Smooth muscle cell (in vitro differentiated cells): ENCODE results near the gene FKBP15. TPM values are rescaled to one million over a fixed set of nuclear protein-coding genes. Genes with fewer than 3 reads are reported as not detected.
A peak's percentile ranks its signal among the peaks of the same experiment; 100 is the strongest.

Experiments used
- DNase-seq: peaks from one replicate; lab custom pipeline; 2025; ENCODE audit not compliant: unreplicated experiment; lab: John Stamatoyannopoulos, UW
- H2AFZ ChIP-seq: fragments of 200-600 bp; sonication (generic); 2 replicates; pipeline ENCODE4 v1.6.0; 2016; ENCODE audit warnings: antibody characterized with exemption, low read depth, mild to moderate bottlenecking
- H3F3A ChIP-seq: fragments of 200-600 bp; sonication (generic); 2 replicates; pipeline ENCODE4 v1.6.0; 2017; ENCODE audit warnings: antibody characterized with exemption, low read depth
- H3K27ac ChIP-seq: fragments of 200-600 bp; sonication (generic); 2 replicates; pipeline ENCODE4 v1.5.1; 2016; ENCODE audit warnings: low read depth, mild to moderate bottlenecking
- H3K27me3 ChIP-seq: fragments of 200-600 bp; sonication (generic); 2 replicates; pipeline ENCODE4 v1.6.1; 2016; ENCODE audit warnings: low read depth, mild to moderate bottlenecking
- H3K36me3 ChIP-seq: fragments of 200-600 bp; sonication (generic); 2 replicates; pipeline ENCODE4 v1.5.1; 2016; ENCODE audit warnings: low read depth
- H3K4me1 ChIP-seq: fragments of 200-600 bp; sonication (generic); 2 replicates; pipeline ENCODE4 v1.5.1; 2016; ENCODE audit warnings: low read depth
- H3K4me2 ChIP-seq: fragments of 200-600 bp; sonication (generic); 2 replicates; pipeline ENCODE4 v1.6.0; 2016; ENCODE audit warnings: mild to moderate bottlenecking
- H3K4me3 ChIP-seq: fragments of 200-600 bp; sonication (generic); 2 replicates; pipeline ENCODE4 v1.5.1; 2016; ENCODE audit warnings: mild to moderate bottlenecking
- H3K79me2 ChIP-seq: fragments of 200-600 bp; sonication (generic); 2 replicates; pipeline ENCODE4 v1.6.0; 2016; ENCODE audit warnings: low read depth, mild to moderate bottlenecking
- H3K9ac ChIP-seq: fragments of 200-600 bp; sonication (generic); 2 replicates; pipeline ENCODE4 v1.6.0; 2016; ENCODE audit warnings: low read depth
- H3K9me3 ChIP-seq: fragments of 200-600 bp; sonication (generic); replicated peaks from 2 replicates; pipeline ENCODE4 v1.5.1; 2016; ENCODE audit warnings: low read depth
- H4K20me1 ChIP-seq: fragments of 200-600 bp; sonication (generic); 2 replicates; pipeline ENCODE4 v1.6.0; 2016; ENCODE audit warnings: low read depth
- WGBS: methylation state at CpG from one replicate; pipeline ENCODE4 v1.1.7; 2016; ENCODE audit warnings: low lambda C conversion rate; 5-methylcytosine and 5-hydroxymethylcytosine counted together
- polyA plus RNA-seq: library from polyadenylated mRNA; unstranded; fragments of >200 nt; fragmentation: Nextera tagmentation; extraction: Ambion mirVana; gene quantifications from 2 replicates; pipeline ENCODE4 v1.2.1, GENCODE V29; 2016
- total RNA-seq: library from RNA; depleted of rRNA; stranded (reverse); fragments of >200 nt; gene quantifications from 2 replicates; pipeline ENCODE4 v1.2.3, GENCODE V29; 2014
- TF ChIP-seq, protein P1 (sequence below): fragments of 200-600 bp; sonication (generic); IDR thresholded peaks from 2 replicates; pipeline ENCODE4 v1.5.1; 2017; ENCODE audit warnings: borderline replicate concordance, mild to moderate bottlenecking, antibody characterized with exemption; ENCODE audit not compliant: insufficient read depth, poor library complexity, severe bottlenecking

FKBP15 gene
- total and polyA plus RNA-seq, 2 experiments from 2014 or later, result 13.0 to 27.9 TPM

DNA sequence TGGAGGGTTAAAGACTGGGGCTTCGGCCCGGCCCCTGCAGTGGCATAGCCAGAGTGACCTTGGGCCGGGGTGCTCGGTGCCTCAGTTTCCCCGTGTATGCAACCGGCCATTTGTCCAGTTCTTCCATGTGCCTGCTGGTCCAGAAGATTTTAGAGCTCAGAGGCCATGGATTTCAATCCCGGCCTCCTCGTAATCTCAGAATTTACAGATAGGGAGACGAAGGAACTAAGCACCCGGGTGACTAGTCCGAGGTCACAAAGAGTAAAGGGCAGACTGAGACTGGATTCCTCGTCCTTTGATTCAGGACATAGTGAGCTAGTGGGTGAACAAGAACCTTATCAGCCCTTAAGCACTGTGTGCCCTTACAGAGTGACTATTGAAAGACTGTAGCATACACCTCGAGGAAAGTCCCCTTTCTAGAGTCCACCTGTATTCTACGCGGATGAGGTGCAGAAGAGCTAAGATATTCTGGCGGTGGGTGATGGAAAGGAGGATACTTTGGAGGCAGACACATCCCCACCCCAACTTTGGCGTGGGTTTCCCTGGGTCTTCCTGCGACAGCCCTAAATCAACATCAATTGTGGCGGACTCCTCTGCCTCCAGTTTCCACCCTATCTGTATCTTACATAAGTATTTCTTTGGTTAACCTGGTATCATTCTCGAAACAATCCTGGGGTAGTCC lies 864 bp upstream of the FKBP15 start:
- WGBS, result 10% methylated on average over 20 of the region's 20 CpGs
- Histone ChIP-seq H3K4me2 (peak overlapping the region; percentile 92), H3K36me3 (no peaks in the 10 kb centered on the region), H3K4me3 (peak overlapping the region; percentile 82), H3K4me1 (peaks cover 22% of the 10 kb centered on the region), H3K79me2 (peaks cover 86% of the 10 kb centered on the region), H3K27me3 (no peaks in the 10 kb centered on the region), H3K9me3 (no peaks in the 10 kb centered on the region), H3F3A (peaks cover 7% of the 10 kb centered on the region), H4K20me1 (peaks cover 63% of the 10 kb centered on the region), H3K9ac (peak overlapping the region; percentile 86), H2AFZ (peak overlapping the region; percentile 67), H3K27ac (peak overlapping the region; percentile 83)
- no peak for DNase-seq
- TF ChIP-seq, protein P1, sequence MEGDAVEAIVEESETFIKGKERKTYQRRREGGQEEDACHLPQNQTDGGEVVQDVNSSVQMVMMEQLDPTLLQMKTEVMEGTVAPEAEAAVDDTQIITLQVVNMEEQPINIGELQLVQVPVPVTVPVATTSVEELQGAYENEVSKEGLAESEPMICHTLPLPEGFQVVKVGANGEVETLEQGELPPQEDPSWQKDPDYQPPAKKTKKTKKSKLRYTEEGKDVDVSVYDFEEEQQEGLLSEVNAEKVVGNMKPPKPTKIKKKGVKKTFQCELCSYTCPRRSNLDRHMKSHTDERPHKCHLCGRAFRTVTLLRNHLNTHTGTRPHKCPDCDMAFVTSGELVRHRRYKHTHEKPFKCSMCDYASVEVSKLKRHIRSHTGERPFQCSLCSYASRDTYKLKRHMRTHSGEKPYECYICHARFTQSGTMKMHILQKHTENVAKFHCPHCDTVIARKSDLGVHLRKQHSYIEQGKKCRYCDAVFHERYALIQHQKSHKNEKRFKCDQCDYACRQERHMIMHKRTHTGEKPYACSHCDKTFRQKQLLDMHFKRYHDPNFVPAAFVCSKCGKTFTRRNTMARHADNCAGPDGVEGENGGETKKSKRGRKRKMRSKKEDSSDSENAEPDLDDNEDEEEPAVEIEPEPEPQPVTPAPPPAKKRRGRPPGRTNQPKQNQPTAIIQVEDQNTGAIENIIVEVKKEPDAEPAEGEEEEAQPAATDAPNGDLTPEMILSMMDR, result no peak

DNA sequence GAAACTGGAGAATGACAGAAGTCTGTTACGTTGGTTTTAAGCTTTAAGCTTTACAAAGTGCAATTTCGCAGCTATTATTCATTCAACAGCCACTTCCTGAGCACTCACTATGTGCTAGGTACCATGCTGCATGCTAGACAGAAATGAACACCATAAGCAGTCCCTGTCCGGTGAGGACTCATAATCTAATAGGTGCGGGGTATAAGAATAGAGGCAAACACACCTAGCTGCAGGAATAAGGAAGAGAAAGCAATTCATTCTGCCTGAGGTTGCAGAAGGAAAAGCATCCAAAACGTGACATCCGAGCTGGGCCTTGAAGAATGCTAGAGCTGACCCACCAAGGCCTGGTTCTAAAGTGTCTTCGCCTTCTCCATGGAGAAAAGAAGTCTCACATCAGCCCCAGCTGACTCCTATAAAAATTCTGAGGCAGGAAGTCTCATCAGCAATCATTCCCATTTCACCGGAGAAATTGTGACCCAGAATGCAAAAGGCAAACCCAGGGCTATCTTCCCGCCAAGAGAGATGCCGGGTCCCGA lies 542 bp downstream of the FKBP15 start:
- Histone ChIP-seq H3K4me1 (peaks cover 22% of the 10 kb centered on the region), H3K4me2 (peak overlapping the region; percentile 96), H3K27me3 (no peaks in the 10 kb centered on the region), H3K9me3 (no peaks in the 10 kb centered on the region), H3K79me2 (peaks cover 83% of the 10 kb centered on the region), H3K36me3 (no peaks in the 10 kb centered on the region), H4K20me1 (peaks cover 62% of the 10 kb centered on the region), H3K4me3 (peak overlapping the region; percentile 82), H2AFZ (peak overlapping the region; percentile 61), H3K27ac (peak overlapping the region; percentile 63), H3F3A (peaks cover 7% of the 10 kb centered on the region), H3K9ac (peak overlapping the region; percentile 87)
- WGBS, result 17% methylated on average over 11 of the region's 11 CpGs
- no peak for DNase-seq
- TF ChIP-seq, protein P1, result no peak

DNA sequence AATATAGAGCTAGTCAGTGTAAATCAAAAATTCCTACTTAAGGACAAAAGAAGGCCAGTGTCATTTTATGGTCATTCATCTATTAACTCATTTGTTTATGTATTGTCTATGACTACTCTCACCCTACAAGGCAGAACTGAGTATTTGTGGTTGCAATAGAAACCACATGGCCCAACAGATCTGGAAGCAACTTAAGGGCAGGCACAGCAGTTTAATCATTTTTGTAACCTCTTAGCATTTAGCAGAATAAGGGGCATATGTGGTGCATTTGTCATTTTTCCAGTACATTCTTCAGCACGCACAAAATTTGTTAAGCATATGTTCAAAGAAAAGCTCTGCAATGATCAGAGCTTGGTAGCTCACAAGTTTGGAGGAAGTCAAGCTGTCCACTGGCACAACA lies 1.1 kb downstream of the FKBP15 start:
- peaks cover 60% of the 10 kb centered on the region for H4K20me1 ChIP-seq
- no peaks in the 10 kb centered on the region for H3K9me3 ChIP-seq
- peak overlapping the region; percentile 63 for H3K27ac ChIP-seq
- WGBS, result 46% methylated on average over 1 of the region's 1 CpG
- H3K9ac ChIP-seq, result peak overlapping the region; percentile 87
- H3K27me3 ChIP-seq, result no peaks in the 10 kb centered on the region
- H2AFZ ChIP-seq, result no peak overlapping the region
- no peaks in the 10 kb centered on the region for H3K36me3 ChIP-seq
- H3K4me1 ChIP-seq, result peaks cover 22% of the 10 kb centered on the region
- H3K4me2 ChIP-seq, result peak overlapping the region; percentile 96
- no peak for DNase-seq
- peak overlapping the region; percentile 82 for H3K4me3 ChIP-seq
- H3K79me2 ChIP-seq, result peaks cover 81% of the 10 kb centered on the region
- peaks cover 7% of the 10 kb centered on the region for H3F3A ChIP-seq
- TF ChIP-seq, protein P1, result no peak
